Right atrium auricular region (tissue), 2 donors: Measurements from ENCODE around the gene NCOA5. TPM values are rescaled to one million over a fixed set of nuclear protein-coding genes. Genes with fewer than 3 reads are reported as not detected.

Experiments
- DNase-seq: peaks from one replicate; pipeline ENCODE4 v3.0.0-alpha.2; 2019; ENCODE audit warnings: low spot score
- H3K27ac ChIP-seq, 2 donors: fragments of 200-600 bp; sonication (generic); 1 replicate in 1 of 2; 2 replicates in 1 of 2; pipeline ENCODE4 v1.5.1; 2016 to 2019
- H3K27me3 ChIP-seq, 2 donors: fragments of 200-600 bp; sonication (generic); one replicate each; pipeline versions ENCODE4 v1.5.1 to v1.6.0; 2017 to 2019
- H3K36me3 ChIP-seq: fragments of 200-600 bp; sonication (generic); one replicate; pipeline ENCODE4 v1.5.1; 2016
- H3K4me1 ChIP-seq, 2 donors: fragments of 200-600 bp; sonication (generic); one replicate each; pipeline versions ENCODE4 v1.5.1 to v1.6.0; 2017 to 2019
- H3K4me3 ChIP-seq, 2 donors: fragments of 200-600 bp; sonication (generic); 1 replicate in 1 of 2; 2 replicates in 1 of 2; pipeline ENCODE4 v1.5.1; 2017 to 2019; ENCODE audit warnings: mild to moderate bottlenecking in 1 of 2, moderate library complexity in 1 of 2
- H3K9me3 ChIP-seq, 2 donors: fragments of 200-600 bp; sonication (generic); one replicate each; pipeline ENCODE4 v1.5.1; 2019
- total RNA-seq, 2 donors: library from RNA; depleted of rRNA; stranded (reverse); fragments of >200 nt; gene quantifications; one replicate each; pipeline ENCODE4 v1.1.0, GENCODE V29; 2016
- TF ChIP-seq, protein P1 (sequence below), 2 donors: fragments of 200-600 bp; sonication (generic); IDR thresholded peaks; one replicate each; pipeline ENCODE4 v1.5.1; 2019; ENCODE audit warnings: antibody characterized with exemption in 2 of 2

NCOA5 gene
- total RNA-seq, 2 donors from 2014 or later, result 17.8 to 23.3 TPM

DNA sequence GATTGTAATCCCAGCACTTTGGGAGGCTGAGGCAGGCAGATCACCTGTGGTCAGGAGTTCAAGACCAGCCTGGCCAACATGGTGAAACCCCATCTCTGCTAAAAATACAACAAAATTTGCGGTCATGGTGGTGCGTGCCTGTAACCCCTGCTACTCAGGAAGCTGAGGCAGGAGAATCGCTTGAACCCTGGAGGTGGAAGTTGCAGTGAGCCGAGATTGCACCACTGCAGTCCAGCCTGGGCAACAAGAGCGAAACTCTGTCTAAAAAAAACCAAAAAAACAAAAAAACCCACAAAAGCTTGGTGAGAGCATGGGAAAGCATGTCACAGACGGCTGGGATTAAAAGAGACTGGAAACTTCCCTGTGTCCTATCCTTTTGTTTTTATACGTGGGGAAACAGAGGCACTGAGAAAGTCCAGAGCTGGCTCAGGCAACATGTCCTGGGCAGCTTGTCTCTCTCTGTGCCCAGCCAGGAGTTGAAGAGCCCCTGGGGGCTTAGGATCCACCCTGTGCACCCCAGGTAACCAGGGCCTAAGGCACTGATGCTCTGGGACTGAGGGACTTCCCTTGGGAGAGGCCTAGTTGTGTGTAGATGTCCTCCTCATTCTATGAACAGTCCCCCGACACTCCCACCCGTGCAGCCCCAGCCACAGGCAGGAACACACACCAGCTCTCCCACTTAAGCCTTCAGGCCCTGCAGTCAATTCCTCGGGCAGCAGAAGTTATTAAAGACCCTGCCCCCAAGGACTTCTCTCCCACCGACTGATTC lies 44.3 kb upstream of the NCOA5 start:
- peaks cover 0 to 18% of the 10 kb centered on the region in 2 donors for H3K4me1 ChIP-seq
- no peaks in the 10 kb centered on the region for H3K27me3 ChIP-seq
- DNase-seq, result no peak
- H3K9me3 ChIP-seq, result no peaks in the 10 kb centered on the region
- H3K4me3 ChIP-seq, result no peak overlapping the region
- no peak overlapping the region for H3K27ac ChIP-seq
- no peaks in the 10 kb centered on the region for H3K36me3 ChIP-seq
- TF ChIP-seq, protein P1, sequence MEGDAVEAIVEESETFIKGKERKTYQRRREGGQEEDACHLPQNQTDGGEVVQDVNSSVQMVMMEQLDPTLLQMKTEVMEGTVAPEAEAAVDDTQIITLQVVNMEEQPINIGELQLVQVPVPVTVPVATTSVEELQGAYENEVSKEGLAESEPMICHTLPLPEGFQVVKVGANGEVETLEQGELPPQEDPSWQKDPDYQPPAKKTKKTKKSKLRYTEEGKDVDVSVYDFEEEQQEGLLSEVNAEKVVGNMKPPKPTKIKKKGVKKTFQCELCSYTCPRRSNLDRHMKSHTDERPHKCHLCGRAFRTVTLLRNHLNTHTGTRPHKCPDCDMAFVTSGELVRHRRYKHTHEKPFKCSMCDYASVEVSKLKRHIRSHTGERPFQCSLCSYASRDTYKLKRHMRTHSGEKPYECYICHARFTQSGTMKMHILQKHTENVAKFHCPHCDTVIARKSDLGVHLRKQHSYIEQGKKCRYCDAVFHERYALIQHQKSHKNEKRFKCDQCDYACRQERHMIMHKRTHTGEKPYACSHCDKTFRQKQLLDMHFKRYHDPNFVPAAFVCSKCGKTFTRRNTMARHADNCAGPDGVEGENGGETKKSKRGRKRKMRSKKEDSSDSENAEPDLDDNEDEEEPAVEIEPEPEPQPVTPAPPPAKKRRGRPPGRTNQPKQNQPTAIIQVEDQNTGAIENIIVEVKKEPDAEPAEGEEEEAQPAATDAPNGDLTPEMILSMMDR (IDR thresholded peaks at IDR 0.05), result no peak

DNA sequence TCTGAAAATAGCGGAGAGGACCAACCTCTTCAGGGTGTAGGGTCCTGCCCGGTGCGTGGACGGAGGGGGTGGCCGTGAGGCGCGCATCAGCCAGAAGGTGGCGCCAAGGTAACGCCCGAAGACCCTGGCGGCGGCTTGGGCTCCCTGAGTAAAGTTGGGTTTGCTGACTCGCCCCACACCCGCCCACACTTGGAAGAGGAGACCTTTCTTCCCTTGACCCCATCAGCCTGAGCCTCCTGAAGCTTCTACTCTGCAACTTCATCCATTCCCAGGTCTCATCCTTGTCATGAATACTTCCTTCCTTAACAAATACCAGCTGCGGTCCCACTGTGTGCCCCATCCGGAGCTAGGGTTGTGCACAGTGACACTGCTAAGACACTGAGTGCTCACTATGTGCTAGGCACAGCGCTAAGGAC lies 43.0 kb upstream of the NCOA5 start:
- Histone ChIP-seq H3K9me3 (no peaks in the 10 kb centered on the region), H3K27me3 (no peaks in the 10 kb centered on the region), H3K4me3 (no peak overlapping the region), H3K36me3 (no peaks in the 10 kb centered on the region), H3K4me1 (peaks cover 0 to 18% of the 10 kb centered on the region in 2 donors), H3K27ac (no peak overlapping the region)
- peak; percentile 66 for DNase-seq
- TF ChIP-seq, protein P1 (IDR thresholded peaks at IDR 0.05), result peak; percentile 77 to 90

DNA sequence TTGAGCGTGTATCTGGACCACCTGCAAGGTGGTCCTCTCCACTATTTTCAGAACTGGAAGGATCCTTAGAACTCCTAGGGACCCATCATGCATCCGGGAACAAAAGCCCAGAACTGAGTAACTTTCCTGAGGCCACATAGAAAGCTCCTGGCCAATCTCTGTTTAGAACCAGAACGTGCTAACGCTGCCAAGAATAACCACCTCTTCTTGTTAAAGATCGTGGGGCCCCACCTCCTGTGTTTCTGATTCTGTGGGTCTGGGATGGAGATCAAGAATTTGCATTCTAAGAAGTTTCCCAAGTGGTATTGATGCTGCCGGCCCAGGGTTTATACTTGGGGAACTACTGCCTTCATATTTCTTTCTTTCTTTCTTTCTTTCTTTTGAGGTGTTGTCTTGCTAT lies 41.6 kb upstream of the NCOA5 start:
- Histone ChIP-seq H3K27me3 (no peaks in the 10 kb centered on the region), H3K9me3 (no peaks in the 10 kb centered on the region), H3K4me3 (no peak overlapping the region), H3K4me1 (peaks cover 0 to 18% of the 10 kb centered on the region in 2 donors), H3K27ac (no peak overlapping the region), H3K36me3 (no peaks in the 10 kb centered on the region)
- DNase-seq, result no peak
- TF ChIP-seq, protein P1 (IDR thresholded peaks at IDR 0.05), result no peak

DNA sequence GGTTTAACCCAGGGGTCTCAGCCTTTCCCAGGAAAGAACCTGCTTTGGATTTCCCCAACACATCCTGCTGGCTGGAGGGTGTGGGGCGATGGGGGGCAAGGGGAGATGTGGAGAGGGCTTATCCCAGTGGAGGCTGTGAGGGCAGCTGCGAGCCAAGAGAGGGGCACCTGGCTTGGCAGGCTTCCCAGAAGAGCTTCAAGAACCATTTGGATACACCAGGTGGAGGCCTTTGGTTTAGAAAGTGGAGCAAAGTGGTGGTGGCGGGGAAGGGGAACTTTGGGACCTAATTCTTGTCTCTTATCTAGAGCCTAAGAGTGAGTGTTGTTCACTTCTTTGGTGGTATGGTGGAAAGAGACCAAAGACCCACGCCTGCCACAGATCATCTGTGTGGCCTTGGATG lies 40.8 kb upstream of the NCOA5 start:
- Histone ChIP-seq H3K4me1 (peaks cover 0 to 18% of the 10 kb centered on the region in 2 donors), H3K4me3 (no peak overlapping the region), H3K9me3 (no peaks in the 10 kb centered on the region), H3K27ac (no peak overlapping the region), H3K27me3 (no peaks in the 10 kb centered on the region), H3K36me3 (no peaks in the 10 kb centered on the region)
- DNase-seq, result no peak
- TF ChIP-seq, protein P1 (IDR thresholded peaks at IDR 0.05), result no peak

DNA sequence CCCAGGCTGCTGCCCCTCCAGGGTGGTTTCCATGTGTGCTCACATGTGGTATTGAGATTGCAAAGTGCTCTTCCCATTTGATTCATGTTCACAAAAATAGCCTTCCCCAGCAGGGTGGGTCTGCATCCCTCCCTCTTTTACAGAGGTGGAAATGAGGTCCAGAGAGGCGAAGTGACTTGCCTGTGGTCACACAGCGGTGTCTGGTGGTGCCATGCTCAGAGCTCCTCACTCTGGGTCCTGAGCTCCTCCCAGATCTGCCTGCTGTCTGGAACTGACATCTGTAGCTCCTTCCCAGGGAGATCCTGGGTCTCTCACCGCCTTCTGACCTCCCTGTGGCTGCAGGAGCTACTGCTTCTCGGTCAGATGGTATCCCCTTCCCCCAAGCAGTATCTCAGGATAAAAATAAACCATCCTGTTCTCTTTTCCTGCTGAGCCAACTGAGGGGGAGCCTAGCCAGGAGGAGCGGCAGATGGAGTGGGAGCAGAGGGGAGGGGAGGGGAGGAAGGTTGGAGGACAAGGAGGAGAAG lies 40.3 kb upstream of the NCOA5 start:
- Histone ChIP-seq H3K9me3 (no peaks in the 10 kb centered on the region), H3K4me3 (no peak overlapping the region), H3K27ac (no peak overlapping the region), H3K4me1 (peaks cover 0 to 18% of the 10 kb centered on the region in 2 donors), H3K27me3 (no peaks in the 10 kb centered on the region), H3K36me3 (no peaks in the 10 kb centered on the region)
- TF ChIP-seq, protein P1 (IDR thresholded peaks at IDR 0.05), result no peak
- no peak for DNase-seq
